Hepatocyte (in vitro differentiated cells): ENCODE measurements around the gene VSTM2L. TPM values are rescaled to one million over a fixed set of nuclear protein-coding genes. Genes with fewer than 3 reads are reported as not detected.

Experiments
- DNase-seq: peaks from one replicate; pipeline ENCODE4 v3.0.0-alpha.2; 2016; ENCODE audit warnings: low spot score
- H2AFZ ChIP-seq: fragments of 200-600 bp; sonication (generic); 2 replicates; pipeline ENCODE4 v1.6.0; 2016; ENCODE audit warnings: antibody characterized with exemption, mild to moderate bottlenecking
- H3K27ac ChIP-seq: fragments of 200-600 bp; sonication (generic); 2 replicates; pipeline ENCODE4 v1.5.1; 2016; ENCODE audit warnings: mild to moderate bottlenecking
- H3K27me3 ChIP-seq: fragments of 200-600 bp; sonication (generic); 2 replicates; pipeline ENCODE4 v1.6.1; 2016
- H3K36me3 ChIP-seq: fragments of 200-600 bp; sonication (generic); replicated peaks from 2 replicates; pipeline ENCODE4 v1.5.1; 2016; ENCODE audit warnings: low read depth; ENCODE audit not compliant: insufficient read depth
- H3K4me1 ChIP-seq: fragments of 200-600 bp; sonication (generic); 2 replicates; pipeline ENCODE4 v1.5.1; 2016; ENCODE audit warnings: mild to moderate bottlenecking, moderate library complexity; ENCODE audit not compliant: insufficient read depth
- H3K4me2 ChIP-seq: fragments of 200-600 bp; sonication (generic); 2 replicates; pipeline ENCODE4 v1.6.0; 2016
- H3K4me3 ChIP-seq: fragments of 200-600 bp; sonication (generic); 2 replicates; pipeline ENCODE4 v1.5.1; 2016; ENCODE audit warnings: mild to moderate bottlenecking
- H3K79me2 ChIP-seq: fragments of 200-600 bp; sonication (generic); 2 replicates; pipeline ENCODE4 v1.6.0; 2017; ENCODE audit warnings: mild to moderate bottlenecking
- H3K9me2 ChIP-seq: fragments of 200-600 bp; sonication (generic); replicated peaks from 2 replicates; pipeline ENCODE4 v1.6.0; 2017; ENCODE audit warnings: mild to moderate bottlenecking; ENCODE audit not compliant: insufficient read depth
- H3K9me3 ChIP-seq: fragments of 200-600 bp; sonication (generic); 2 replicates; pipeline ENCODE4 v1.5.1; 2016; ENCODE audit warnings: low read depth, mild to moderate bottlenecking
- H4K20me1 ChIP-seq: fragments of 200-600 bp; sonication (generic); 2 replicates; pipeline ENCODE4 v1.6.0; 2016; ENCODE audit warnings: mild to moderate bottlenecking; ENCODE audit not compliant: insufficient read depth, poor library complexity, severe bottlenecking
- EZH2 ChIP-seq: fragments of 200-600 bp; sonication (generic); IDR thresholded peaks from 2 replicates; pipeline ENCODE4 v1.6.1; 2016; ENCODE audit warnings: antibody characterized with exemption, mild to moderate bottlenecking, borderline replicate concordance
- EZH2phosphoT487 ChIP-seq: fragments of 200-600 bp; sonication (generic); IDR thresholded peaks from one replicate; pipeline ENCODE4 v1.6.1; 2018; ENCODE audit warnings: antibody characterized with exemption, mild to moderate bottlenecking, low read depth, moderate library complexity; ENCODE audit not compliant: unreplicated experiment, severe bottlenecking
- WGBS: methylation state at CpG from one replicate; pipeline ENCODE4 v1.1.6; 2016; ENCODE audit warnings: low lambda C conversion rate; ENCODE audit errors: missing lambda C conversion rate; 5-methylcytosine and 5-hydroxymethylcytosine counted together
- polyA plus RNA-seq: library from polyadenylated mRNA; unstranded; fragments of >200 nt; fragmentation: Nextera tagmentation; extraction: Ambion mirVana; gene quantifications from 2 replicates; pipeline ENCODE4 v1.2.1, GENCODE V29; 2016
- total RNA-seq: library from RNA; depleted of rRNA; stranded (reverse); fragments of >200 nt; gene quantifications from 2 replicates; pipeline ENCODE4 v1.2.3, GENCODE V29; 2014
- TF ChIP-seq, protein P1 (sequence below): fragments of 200-600 bp; sonication (generic); IDR thresholded peaks from 2 replicates; pipeline ENCODE4 v1.5.1; 2016; ENCODE audit warnings: antibody characterized with exemption, mild to moderate bottlenecking; ENCODE audit not compliant: poor library complexity

The VSTM2L gene
- total and polyA plus RNA-seq, 2 experiments from 2014 or later = 2.5 to 3.7 TPM

GRCh38 chr20:37980383-37980782 lies 77.5 kb downstream of the VSTM2L start:
- Histone ChIP-seq H3K36me3 (no peaks in the 10 kb centered on the region), H3K4me2 (no peak overlapping the region), H3K4me3 (no peak overlapping the region), H3K9me3 (no peaks in the 10 kb centered on the region), H3K9me2 (no peaks in the 10 kb centered on the region), H4K20me1 (no peaks in the 10 kb centered on the region), H3K4me1 (no peaks in the 10 kb centered on the region), H2AFZ (no peak overlapping the region), H3K79me2 (no peaks in the 10 kb centered on the region), H3K27ac (no peak overlapping the region), H3K27me3 (no peaks in the 10 kb centered on the region)
- no peak for TF ChIP-seq EZH2
- TF ChIP-seq, protein P1, sequence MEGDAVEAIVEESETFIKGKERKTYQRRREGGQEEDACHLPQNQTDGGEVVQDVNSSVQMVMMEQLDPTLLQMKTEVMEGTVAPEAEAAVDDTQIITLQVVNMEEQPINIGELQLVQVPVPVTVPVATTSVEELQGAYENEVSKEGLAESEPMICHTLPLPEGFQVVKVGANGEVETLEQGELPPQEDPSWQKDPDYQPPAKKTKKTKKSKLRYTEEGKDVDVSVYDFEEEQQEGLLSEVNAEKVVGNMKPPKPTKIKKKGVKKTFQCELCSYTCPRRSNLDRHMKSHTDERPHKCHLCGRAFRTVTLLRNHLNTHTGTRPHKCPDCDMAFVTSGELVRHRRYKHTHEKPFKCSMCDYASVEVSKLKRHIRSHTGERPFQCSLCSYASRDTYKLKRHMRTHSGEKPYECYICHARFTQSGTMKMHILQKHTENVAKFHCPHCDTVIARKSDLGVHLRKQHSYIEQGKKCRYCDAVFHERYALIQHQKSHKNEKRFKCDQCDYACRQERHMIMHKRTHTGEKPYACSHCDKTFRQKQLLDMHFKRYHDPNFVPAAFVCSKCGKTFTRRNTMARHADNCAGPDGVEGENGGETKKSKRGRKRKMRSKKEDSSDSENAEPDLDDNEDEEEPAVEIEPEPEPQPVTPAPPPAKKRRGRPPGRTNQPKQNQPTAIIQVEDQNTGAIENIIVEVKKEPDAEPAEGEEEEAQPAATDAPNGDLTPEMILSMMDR = no peak
- TF ChIP-seq EZH2phosphoT487 = no peak
- WGBS = 83% methylated on average over 8 of the region's 8 CpGs
- no peak for DNase-seq

- WGBS = 88% methylated on average over 6 of the region's 6 CpGs
- Histone ChIP-seq H4K20me1 (no peaks in the 10 kb centered on the region), H3K27ac (no peak overlapping the region), H3K27me3 (no peaks in the 10 kb centered on the region), H3K9me2 (no peaks in the 10 kb centered on the region), H3K4me1 (peaks cover 4% of the 10 kb centered on the region), H3K36me3 (no peaks in the 10 kb centered on the region), H3K4me3 (no peak overlapping the region), H3K9me3 (no peaks in the 10 kb centered on the region), H3K79me2 (no peaks in the 10 kb centered on the region), H3K4me2 (no peak overlapping the region), H2AFZ (no peak overlapping the region)
- no peak for TF ChIP-seq EZH2
- no peak for TF ChIP-seq EZH2phosphoT487
- TF ChIP-seq, protein P1 = no peak
- no peak for DNase-seq
These were observed 77.9 kb downstream of the VSTM2L start for GRCh38 chr20:37980876-37981275.

DNA sequence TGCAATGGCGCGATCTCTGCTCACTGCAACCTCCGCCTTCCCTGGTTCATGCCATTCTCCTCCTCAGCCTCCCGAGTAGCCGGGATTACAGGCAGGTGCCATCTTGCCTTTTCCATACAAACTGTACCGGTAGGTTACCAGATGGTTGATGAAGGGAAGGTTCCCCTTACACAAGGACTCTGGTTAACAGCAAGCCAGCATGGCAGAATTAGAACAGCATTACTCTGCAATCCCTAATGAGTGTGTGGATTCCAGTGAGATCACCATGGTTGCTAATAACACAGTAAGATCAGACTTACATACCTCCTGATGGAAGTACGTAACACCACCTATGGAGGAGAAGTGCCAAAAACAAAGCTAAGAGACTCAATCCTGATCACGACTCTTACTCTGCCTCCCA lies 78.6 kb downstream of the VSTM2L start:
- Histone ChIP-seq H3K27ac (no peak overlapping the region), H3K27me3 (no peaks in the 10 kb centered on the region), H4K20me1 (no peaks in the 10 kb centered on the region), H3K4me3 (no peak overlapping the region), H3K4me1 (peaks cover 11% of the 10 kb centered on the region), H2AFZ (no peak overlapping the region), H3K4me2 (no peak overlapping the region), H3K79me2 (no peaks in the 10 kb centered on the region), H3K9me2 (no peaks in the 10 kb centered on the region), H3K36me3 (no peaks in the 10 kb centered on the region), H3K9me3 (no peaks in the 10 kb centered on the region)
- TF ChIP-seq EZH2phosphoT487 = no peak
- TF ChIP-seq EZH2 = no peak
- TF ChIP-seq, protein P1 = no peak
- 98% methylated on average over 8 of the region's 8 CpGs for WGBS
- no peak for DNase-seq

DNA sequence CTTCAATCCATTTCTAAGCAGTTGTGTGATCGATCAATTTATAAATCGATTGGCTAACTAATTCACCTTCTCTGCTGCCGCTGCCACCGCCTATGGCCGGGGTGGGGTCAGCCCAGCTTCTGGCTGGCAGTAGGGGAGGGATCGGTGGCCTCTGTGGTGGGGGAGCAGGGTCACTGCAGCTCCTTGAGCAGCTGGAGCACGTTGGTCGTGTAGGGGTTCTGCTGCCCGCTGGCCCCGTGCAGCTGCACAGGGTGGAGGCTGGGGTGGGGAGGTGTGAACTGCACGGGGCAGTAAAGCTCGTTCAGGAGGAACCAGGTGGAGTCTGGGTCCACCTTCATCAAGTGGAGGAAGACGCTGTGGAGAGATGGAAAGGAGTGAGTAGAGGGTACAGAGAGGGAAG lies 80.4 kb downstream of the VSTM2L start:
- no peak overlapping the region for H2AFZ ChIP-seq
- DNase-seq = no peak
- H3K27me3 ChIP-seq = no peaks in the 10 kb centered on the region
- H3K27ac ChIP-seq = no peak overlapping the region
- H3K9me3 ChIP-seq = no peaks in the 10 kb centered on the region
- TF ChIP-seq, protein P1 = no peak
- TF ChIP-seq EZH2 (no peak), EZH2phosphoT487 (no peak)
- WGBS = 89% methylated on average over 13 of the region's 13 CpGs
- H3K4me1 ChIP-seq = peaks cover 28% of the 10 kb centered on the region
- no peaks in the 10 kb centered on the region for H3K36me3 ChIP-seq
- H4K20me1 ChIP-seq = no peaks in the 10 kb centered on the region
- H3K4me2 ChIP-seq = no peak overlapping the region
- no peak overlapping the region for H3K4me3 ChIP-seq
- no peaks in the 10 kb centered on the region for H3K9me2 ChIP-seq
- no peaks in the 10 kb centered on the region for H3K79me2 ChIP-seq
